Fibroblast of villous mesenchyme (primary cell): ENCODE measurements around the gene KRTAP12-4. TPM values are rescaled to one million over a fixed set of nuclear protein-coding genes. Genes with fewer than 3 reads are reported as not detected.

ENCODE experiments used
- DNase-seq: peaks from one replicate; pipeline ENCODE4 v3.0.0-alpha.2; 2010; ENCODE audit warnings: low read depth
- H3K4me3 ChIP-seq: 2 replicates; pipeline ENCODE4 v1.5.1; 2011; ENCODE audit warnings: low read depth, mild to moderate bottlenecking, low read length
- CTCF ChIP-seq: IDR thresholded peaks from 2 replicates; pipeline ENCODE4 v1.5.1; 2012; ENCODE audit warnings: low read depth, mild to moderate bottlenecking, low read length; ENCODE audit not compliant: insufficient read depth
- total RNA-seq: library from RNA; depleted of rRNA; stranded (reverse); fragments of >200 nt; gene quantifications from 2 replicates; pipeline ENCODE4 v1.2.3, GENCODE V29; 2012

The KRTAP12-4 gene
- total RNA-seq, 1 donor, result not detected

- H3K4me3 ChIP-seq, result no peak overlapping the region
- no peak for DNase-seq
- TF ChIP-seq CTCF, result no peak
These were observed 28.2 kb downstream of the KRTAP12-4 start for GRCh38 chr21:44626262-44626661.

GRCh38 chr21:44625756-44626155, 28.7 kb downstream of the KRTAP12-4 start:
- DNase-seq, result no peak
- TF ChIP-seq CTCF, result no peak
- no peak overlapping the region for H3K4me3 ChIP-seq

- no peak for DNase-seq
- H3K4me3 ChIP-seq, result no peak overlapping the region
- TF ChIP-seq CTCF, result no peak
These were observed 30.9 kb downstream of the KRTAP12-4 start for GRCh38 chr21:44623575-44623974.

- no peak for DNase-seq
- no peak overlapping the region for H3K4me3 ChIP-seq
- TF ChIP-seq CTCF, result no peak
These were observed 34.6 kb downstream of the KRTAP12-4 start for GRCh38 chr21:44619886-44620285.

- DNase-seq, result no peak
- no peak overlapping the region for H3K4me3 ChIP-seq
- TF ChIP-seq CTCF, result no peak
These were observed 35.5 kb downstream of the KRTAP12-4 start for GRCh38 chr21:44618909-44619308.

- TF ChIP-seq CTCF, result no peak
- no peak overlapping the region for H3K4me3 ChIP-seq
- no peak for DNase-seq
These were observed 36.0 kb downstream of the KRTAP12-4 start for GRCh38 chr21:44618504-44618903.

GRCh38 chr21:44617071-44617501, 37.4 kb downstream of the KRTAP12-4 start:
- no peak for DNase-seq
- TF ChIP-seq CTCF, result no peak
- no peak overlapping the region for H3K4me3 ChIP-seq
